Right cardiac atrium (tissue), 5 donors: ENCODE measurements around the gene CHPF2. TPM values are rescaled to one million over a fixed set of nuclear protein-coding genes. Genes with fewer than 3 reads are reported as not detected.

Experiments used
- ATAC-seq, 2 donors: fragments of 200-7000 bp; cut with Tn5 transposase; one replicate each; pipeline versions ENCODE4 v1.8.0 to v1.9.1; 2020; ENCODE audit warnings: moderate library complexity in 2 of 2, mild to moderate bottlenecking in 1 of 2
- DNase-seq, 3 donors: peaks; one replicate each; pipeline ENCODE4 v3.0.0-alpha.2; 2020
- H3K27ac ChIP-seq: one replicate; pipeline ENCODE4 v1.5.1; 2013; ENCODE audit warnings: mild to moderate bottlenecking, low read length, control low read depth, moderate library complexity
- H3K27me3 ChIP-seq: one replicate; pipeline ENCODE4 v1.6.1; 2013; ENCODE audit not compliant: control insufficient read depth, insufficient read depth
- H3K4me1 ChIP-seq: one replicate; pipeline ENCODE4 v1.6.1; 2013; ENCODE audit warnings: low read length; ENCODE audit not compliant: control insufficient read depth, insufficient read depth
- H3K4me3 ChIP-seq: one replicate; pipeline ENCODE4 v1.5.1; 2013; ENCODE audit warnings: low read length, control low read depth
- H3K9me3 ChIP-seq: one replicate; pipeline ENCODE4 v1.6.1; 2013; ENCODE audit warnings: low read length; ENCODE audit not compliant: control insufficient read depth
- WGBS: extraction: QIAGEN DNeasy Blood & Tissue Kit; methylation state at CpG from one replicate; pipeline ENCODE4 v1.1.7; 2013; 5-methylcytosine and 5-hydroxymethylcytosine counted together
- intact Hi-C, 4 donors: fragments of 100-400 bp; cut with DNase I; formaldehyde crosslinking; loops; one replicate each; pipeline versions ENCODE4 v1.11.0 to v1.14.0; 2022 to 2023
- polyA plus RNA-seq: library from polyadenylated mRNA; stranded (reverse); fragments of 200-250 nt; gene quantifications from one replicate; pipeline ENCODE4 v1.2.3, GENCODE V29; 2013
- total RNA-seq, 4 donors: library from RNA; stranded (reverse); fragmentation: NEBNext Ultra II Directional; extraction: Animal tissue kit (Norgen Biotek cat#: 25700); gene quantifications; one replicate each; pipeline ENCODE4 v1.2.1, GENCODE V29; 2021
- donor health status: healthy with polysubstance abuse.
- donor health status: DM: no; HTN: yes; CAD: no.
- donor health status: DM: no; HTN: no; CAD: no.
- donor health status: DM: no; HTN: yes; CAD: no; lungs with severe emphysema.
- donor health status: DM: yes; HTN: yes; CAD: no.

The CHPF2 gene
- total and polyA plus RNA-seq, 5 donors: 15.5 to 35.3 (median 26.5) TPM

DNA sequence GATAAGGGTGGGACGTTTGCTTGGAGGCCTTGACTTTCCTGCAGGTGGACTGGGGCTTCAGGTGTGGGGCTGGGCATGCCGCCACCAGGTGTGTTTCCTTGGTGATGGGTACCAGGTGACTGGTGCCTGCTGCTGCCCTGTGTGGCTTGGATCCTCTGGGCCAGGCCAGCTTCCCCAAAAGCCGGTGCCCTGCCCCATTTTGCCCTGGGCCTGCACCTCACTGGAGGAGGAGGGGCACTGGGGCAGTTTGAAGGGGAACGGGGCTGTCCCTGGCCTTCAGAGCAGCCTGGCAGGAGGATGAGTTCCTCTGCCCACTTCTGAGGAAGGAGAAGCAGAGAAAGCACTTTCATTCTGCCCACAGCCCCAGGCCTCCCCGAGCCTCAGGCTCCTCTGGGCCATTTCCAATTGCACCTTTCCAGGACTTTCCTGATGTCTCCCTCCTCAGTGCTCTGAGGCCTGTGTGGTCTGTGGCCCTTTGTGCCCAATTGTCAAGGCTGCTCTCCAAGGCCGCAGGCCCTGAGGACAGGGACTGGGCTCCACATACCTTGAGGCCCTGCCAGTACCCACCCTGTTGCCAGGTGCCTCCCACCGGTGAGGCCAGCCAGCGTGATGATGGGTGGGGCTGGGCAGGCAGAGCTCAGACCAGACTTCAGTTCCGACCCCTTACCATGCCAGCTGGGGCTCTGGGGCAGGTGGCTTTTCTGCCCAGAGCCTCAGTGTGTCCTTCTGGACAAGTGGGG lies 41.5 kb downstream of the CHPF2 start:
- Histone ChIP-seq H3K27me3 (no peaks in the 10 kb centered on the region), H3K4me3 (no peak overlapping the region), H3K4me1 (peaks cover 8% of the 10 kb centered on the region), H3K27ac (no peak overlapping the region), H3K9me3 (no peaks in the 10 kb centered on the region)
- intact Hi-C loops: no loop called here
- DNase-seq (no peak), ATAC-seq (no peak)
- 67% methylated on average over 9 of the region's 9 CpGs for WGBS

DNA sequence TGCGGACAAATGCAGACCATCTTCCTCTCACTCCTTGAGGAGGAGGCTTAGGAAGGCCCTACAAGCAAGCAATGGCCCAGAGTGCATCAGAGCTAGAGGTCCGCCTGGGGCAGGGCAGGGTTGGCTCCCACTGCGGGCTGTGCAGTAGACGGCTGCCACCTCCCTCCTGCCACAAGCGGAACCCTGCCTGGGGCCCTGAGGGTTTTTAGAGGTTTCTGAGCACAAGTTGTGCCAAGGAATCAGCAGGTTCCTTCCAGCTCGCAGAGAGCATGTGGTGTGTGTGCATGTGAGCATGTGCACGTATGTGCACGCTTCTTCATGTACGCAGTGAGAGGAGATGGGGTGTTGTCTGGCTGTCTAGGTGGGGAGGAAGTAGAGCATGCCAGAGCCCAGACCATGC lies 42.1 kb downstream of the CHPF2 start:
- H3K4me1 ChIP-seq: peaks cover 8% of the 10 kb centered on the region
- no peaks in the 10 kb centered on the region for H3K27me3 ChIP-seq
- H3K9me3 ChIP-seq: no peaks in the 10 kb centered on the region
- DNase-seq (no peak), ATAC-seq (no peak)
- no peak overlapping the region for H3K4me3 ChIP-seq
- H3K27ac ChIP-seq: no peak overlapping the region
- intact Hi-C loops: no loop called here
- WGBS: 81% methylated on average over 9 of the region's 9 CpGs

DNA sequence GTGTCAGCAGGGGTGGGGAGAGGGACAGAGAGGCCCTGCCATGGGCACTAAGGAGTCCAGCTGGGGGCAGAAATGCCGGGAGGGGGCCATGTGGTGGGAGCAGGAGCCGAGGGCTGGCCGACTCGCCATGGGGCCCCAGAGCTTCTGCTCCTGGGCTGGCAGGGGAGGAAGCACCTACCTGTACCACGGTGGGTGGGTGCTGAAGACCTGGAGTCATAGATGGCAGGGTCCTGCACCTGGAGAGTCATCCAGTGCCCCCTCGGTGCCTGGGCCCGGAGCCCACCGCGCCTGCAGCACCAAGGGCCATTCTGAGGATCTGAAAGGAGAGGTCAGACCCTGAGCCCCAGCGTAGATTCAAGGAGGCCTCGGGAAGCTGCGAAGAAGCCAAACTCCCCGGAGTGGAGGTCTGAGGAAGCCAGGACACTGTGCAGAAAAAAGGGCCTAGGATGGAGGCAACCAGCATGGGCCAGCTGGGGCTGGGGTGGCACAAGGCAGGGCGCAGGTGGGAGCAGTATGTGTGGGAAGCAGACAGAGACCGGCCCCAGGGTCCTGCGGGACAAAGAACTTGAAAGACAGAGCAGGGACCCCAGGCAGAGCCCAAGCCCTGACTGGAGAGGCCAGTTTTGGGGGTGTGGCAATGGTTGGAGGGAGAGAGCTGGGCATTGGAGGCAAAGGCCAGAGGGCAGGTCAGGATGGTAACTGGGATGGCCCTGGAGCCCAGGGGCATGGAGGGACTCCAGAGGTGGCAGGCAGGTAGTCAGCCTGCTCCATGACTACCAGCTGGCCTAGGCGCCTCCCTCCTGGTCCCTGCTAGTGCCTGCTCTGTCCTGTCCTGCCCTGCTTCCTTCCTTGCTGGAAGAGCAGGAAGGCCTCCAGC lies 42.9 kb downstream of the CHPF2 start:
- intact Hi-C loops: no loop called here
- no peak for ATAC-seq
- 82% methylated on average over 17 of the region's 17 CpGs for WGBS

DNA sequence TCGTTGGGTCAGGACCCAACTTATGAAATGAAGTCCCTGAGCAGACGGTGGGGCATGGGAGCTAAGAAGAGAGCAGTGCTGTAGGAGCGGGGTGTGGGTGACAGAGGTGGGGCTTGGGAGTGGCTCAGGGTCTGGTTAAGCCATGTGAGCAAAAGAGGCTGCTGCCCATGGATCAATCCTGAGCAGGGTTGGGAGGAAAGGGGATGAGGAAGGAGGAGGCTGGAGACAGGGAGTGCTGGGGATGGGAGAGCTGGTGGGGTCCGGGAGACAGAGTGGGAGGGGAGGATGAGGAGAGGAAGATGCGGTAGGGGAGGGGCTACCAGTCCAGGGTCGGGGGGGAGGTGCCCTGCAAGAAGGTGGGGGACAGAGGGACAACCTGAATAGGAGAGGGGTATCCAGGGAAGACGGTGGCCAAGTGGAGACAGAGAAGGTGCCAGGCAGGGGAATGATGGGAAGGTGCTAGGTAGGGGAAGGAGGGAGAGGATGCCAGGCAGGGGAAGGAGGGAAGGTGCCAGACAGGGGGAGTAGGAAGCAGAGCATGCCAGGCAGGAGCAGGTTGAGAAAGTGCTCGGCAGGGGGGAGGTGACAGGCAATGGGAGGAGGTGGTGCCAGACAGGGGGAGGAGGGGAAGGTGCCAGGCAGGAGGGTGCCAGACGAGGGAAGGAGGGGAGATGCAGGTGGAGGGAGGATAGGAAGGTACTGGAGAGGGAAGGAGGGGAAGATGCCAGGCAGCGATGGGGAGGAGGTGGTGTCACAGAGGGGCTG lies 43.7 kb downstream of the CHPF2 start:
- Histone ChIP-seq H3K27me3 (no peaks in the 10 kb centered on the region), H3K27ac (no peak overlapping the region), H3K4me3 (no peak overlapping the region), H3K9me3 (no peaks in the 10 kb centered on the region), H3K4me1 (peaks cover 8% of the 10 kb centered on the region)
- intact Hi-C loops: no loop called here
- no peak for ATAC-seq
- DNase-seq: no peak
- 23% methylated on average over 10 of the region's 10 CpGs for WGBS

More for the DNA sequence above, 42.9 kb downstream of the CHPF2 start:
- peaks cover 8% of the 10 kb centered on the region for H3K4me1 ChIP-seq
- no peak overlapping the region for H3K4me3 ChIP-seq
- no peaks in the 10 kb centered on the region for H3K27me3 ChIP-seq
- H3K9me3 ChIP-seq: no peaks in the 10 kb centered on the region
- DNase-seq: no peak
- H3K27ac ChIP-seq: no peak overlapping the region

DNA sequence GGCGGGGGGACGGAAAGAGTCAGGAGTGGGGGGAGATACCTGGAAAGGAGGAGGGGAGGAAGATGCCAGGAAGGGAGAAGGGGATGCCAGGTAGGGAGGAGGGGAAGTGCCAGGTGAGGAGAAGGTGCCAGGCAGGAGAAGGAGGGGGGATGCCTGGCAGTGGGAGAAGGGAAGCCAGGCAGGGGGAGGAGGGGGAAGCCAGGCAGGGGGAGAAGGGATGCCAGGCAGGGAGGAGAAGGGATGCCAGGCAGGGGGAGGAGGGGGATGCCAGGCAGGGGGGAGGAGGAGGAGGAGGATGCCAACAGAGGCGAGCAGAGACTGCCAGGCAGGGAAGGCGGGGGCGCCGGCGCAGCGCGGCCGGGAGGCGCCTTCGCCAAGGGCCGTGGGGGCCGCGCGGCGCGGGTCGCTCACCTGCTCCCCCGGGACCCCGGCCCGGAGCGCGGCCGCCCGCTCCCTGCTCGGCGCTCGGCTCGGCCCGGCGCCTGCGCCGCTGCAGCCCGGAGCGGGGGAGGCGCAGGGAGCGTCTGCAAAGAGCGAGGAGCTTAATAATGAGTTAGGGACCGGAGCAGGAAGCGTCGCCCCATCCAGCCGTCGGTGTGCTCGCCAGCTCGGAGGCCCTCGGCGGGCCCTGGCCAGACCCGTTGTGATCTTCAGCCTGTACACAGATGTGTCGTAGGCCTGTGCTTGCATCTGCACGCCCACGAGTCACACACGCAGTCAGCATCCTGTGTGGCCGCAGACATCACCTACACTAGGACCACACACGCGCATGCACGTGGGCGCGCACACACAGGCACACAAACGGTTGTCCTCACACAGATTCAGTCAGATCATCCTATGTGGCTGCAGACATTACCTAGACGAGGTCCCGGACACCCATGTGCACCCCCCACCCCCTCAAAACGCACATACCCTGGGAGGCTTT lies 44.6 kb downstream of the CHPF2 start:
- WGBS: 4% methylated on average over 63 of the region's 63 CpGs

DNA sequence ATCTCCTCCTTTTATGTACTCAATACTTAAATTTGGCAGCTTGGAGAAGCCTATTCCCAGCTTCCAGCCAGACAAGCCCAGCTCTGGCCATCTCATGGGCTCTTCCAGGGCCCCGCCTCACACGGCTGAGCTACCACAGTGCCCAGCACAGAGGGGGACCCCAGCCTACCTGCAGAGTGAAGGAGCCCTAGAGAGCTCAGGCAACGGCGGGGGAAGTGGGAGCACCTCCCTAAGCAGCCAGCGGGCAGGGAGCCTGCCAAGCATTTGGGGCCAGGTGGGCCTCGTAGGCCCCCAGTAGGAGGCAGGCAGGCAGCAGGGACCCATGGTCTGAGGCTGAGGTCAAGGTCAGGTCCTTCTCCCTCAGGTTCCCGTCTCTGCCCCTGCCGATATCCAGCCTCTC lies 45.3 kb downstream of the CHPF2 start:
- ATAC-seq (no peak), DNase-seq (no peak)
- no peak overlapping the region for H3K4me3 ChIP-seq
- peaks cover 6% of the 10 kb centered on the region for H3K4me1 ChIP-seq
- intact Hi-C loops: no loop called here
- no peaks in the 10 kb centered on the region for H3K9me3 ChIP-seq
- no peaks in the 10 kb centered on the region for H3K27me3 ChIP-seq
- no peak overlapping the region for H3K27ac ChIP-seq
- WGBS: 61% methylated on average over 8 of the region's 8 CpGs

More for the DNA sequence above, 44.6 kb downstream of the CHPF2 start:
- H3K27me3 ChIP-seq: no peaks in the 10 kb centered on the region
- peak overlapping the region; percentile 68 for H3K4me3 ChIP-seq
- DNase-seq (peak; percentile 64 to 85 (median 84)), ATAC-seq (peak; percentile 43 to 44)
- no peak overlapping the region for H3K27ac ChIP-seq
- intact Hi-C loops: no loop called here
- peaks cover 6% of the 10 kb centered on the region for H3K4me1 ChIP-seq
- H3K9me3 ChIP-seq: no peaks in the 10 kb centered on the region

DNA sequence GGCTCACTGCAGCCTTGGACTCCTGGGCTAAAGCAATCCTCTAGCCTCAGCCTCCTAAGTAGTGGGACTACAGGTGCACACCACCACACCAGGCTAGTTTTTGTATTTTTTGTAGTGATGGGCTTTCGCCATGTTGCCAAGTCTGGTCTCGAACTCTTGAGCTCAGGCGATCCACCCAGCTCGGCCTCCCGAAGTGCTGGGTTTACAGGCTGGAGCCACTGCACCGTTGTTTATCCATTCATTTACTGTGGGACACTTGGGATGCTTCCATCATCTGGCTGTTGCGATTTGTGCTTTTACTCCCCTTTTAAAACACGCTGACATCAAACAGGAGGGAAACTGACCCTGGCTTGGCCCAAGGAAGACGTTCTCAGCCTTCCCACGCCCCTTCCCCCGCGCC lies 46.7 kb downstream of the CHPF2 start:
- intact Hi-C loops: no loop called here
- ATAC-seq (no peak), DNase-seq (no peak)
- no peak overlapping the region for H3K27ac ChIP-seq
- no peak overlapping the region for H3K4me3 ChIP-seq
- 86% methylated on average over 12 of the region's 12 CpGs for WGBS
- no peaks in the 10 kb centered on the region for H3K9me3 ChIP-seq
- H3K27me3 ChIP-seq: no peaks in the 10 kb centered on the region
- H3K4me1 ChIP-seq: peaks cover 6% of the 10 kb centered on the region

DNA sequence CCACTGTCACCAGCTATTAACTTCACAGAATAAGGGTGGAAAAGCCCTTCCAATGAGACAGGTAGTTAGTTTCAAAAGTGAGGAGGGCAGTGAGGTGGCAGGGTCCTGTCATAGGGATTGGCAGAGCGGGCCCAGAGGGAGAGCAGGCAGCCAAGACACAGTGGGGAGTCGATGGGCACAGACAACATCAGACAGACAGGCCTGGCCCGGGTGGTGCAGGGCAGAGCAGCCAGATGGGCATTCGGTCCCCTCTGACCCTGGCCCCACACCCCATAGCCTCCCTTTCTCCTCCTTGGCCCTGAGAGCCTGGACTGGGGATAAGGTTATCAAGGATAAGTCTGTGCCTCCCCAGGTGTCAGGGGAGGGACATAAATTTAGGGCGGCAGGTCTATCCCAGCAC lies 47.6 kb downstream of the CHPF2 start:
- WGBS: 83% methylated on average over 5 of the region's 5 CpGs
- intact Hi-C loops: no loop called here
- peaks cover 3% of the 10 kb centered on the region for H3K4me1 ChIP-seq
- no peak overlapping the region for H3K4me3 ChIP-seq
- H3K27ac ChIP-seq: no peak overlapping the region
- DNase-seq (no peak), ATAC-seq (no peak)
- no peaks in the 10 kb centered on the region for H3K9me3 ChIP-seq
- no peaks in the 10 kb centered on the region for H3K27me3 ChIP-seq

DNA sequence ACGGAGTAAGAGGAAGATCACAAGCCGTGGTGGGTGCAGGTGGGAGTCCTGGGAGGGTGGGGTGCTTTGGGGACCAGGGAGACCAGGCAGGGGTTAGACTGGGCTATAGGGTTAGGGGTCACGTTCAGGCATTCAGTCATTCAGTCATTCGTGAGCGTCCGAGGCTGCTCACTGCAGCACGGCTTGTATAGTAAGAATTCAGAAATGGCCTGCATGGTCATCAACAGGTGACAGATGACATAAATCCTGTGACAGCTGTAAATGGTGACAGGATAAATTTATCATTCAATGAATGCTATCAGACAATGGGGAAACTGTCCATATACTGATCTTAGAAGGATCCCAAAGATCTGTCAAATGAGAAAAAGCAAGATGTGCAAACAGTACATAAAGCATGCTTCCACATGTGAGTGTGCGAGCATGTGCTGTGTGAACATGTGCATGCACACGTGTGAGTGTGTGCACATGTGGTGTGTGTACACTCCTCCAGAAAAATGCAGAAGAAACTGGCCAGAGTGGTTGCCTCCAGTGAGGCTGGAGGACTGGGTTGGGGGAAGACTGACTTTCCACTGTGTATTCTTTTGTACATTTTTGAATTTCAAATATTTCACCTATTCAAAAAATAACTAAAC lies 48.2 kb downstream of the CHPF2 start:
- no peaks in the 10 kb centered on the region for H3K9me3 ChIP-seq
- DNase-seq (peak in 1 of 3 donors; percentile 24), ATAC-seq (no peak)
- H3K4me3 ChIP-seq: no peak overlapping the region
- H3K27ac ChIP-seq: no peak overlapping the region
- WGBS: 84% methylated on average over 9 of the region's 9 CpGs
- H3K4me1 ChIP-seq: peaks cover 3% of the 10 kb centered on the region
- H3K27me3 ChIP-seq: no peaks in the 10 kb centered on the region
- intact Hi-C loops: no loop called here

DNA sequence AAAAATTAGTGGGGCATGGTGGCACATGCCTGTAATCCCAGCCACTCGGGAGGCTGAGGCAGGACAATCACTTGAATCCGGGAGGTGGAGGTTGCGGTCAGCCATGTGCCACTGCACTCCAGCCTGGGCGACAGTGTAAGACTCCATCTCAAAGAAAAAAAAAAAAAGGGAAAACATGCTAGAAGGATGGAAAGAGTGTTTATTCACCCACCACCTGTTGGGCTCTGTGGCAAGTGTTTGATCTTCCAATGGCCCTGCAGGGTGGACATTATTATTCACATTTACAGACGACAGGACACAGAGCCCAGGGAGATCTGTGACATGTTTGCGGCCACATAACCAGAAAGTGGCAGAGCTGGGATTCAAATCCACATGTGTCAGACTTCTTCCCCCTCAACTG lies 49.4 kb downstream of the CHPF2 start:
- intact Hi-C loops: no loop called here
- Histone ChIP-seq H3K4me1 (peaks cover 3% of the 10 kb centered on the region), H3K27me3 (no peaks in the 10 kb centered on the region), H3K9me3 (no peaks in the 10 kb centered on the region), H3K4me3 (no peak overlapping the region), H3K27ac (no peak overlapping the region)
- WGBS: 74% methylated on average over 6 of the region's 6 CpGs
- ATAC-seq (no peak), DNase-seq (peak in 1 of 3 donors; percentile 9)
